Activated T-helper 9 cell treated with anti-CD3 and anti-CD28 coated beads, Interleukin-2, amount 50 U/mL, for 16 hours (primary cell): ENCODE results near the gene NBEA.
"Not testable (repeated sequence)": the region's sequence is repeated elsewhere in the genome, so short reads cannot be mapped to it uniquely, and the experiment has no call there.

ENCODE experiments used
- DNase-seq: peaks from one replicate; pipeline ENCODE4 v3.0.0-alpha.2; 2020; ENCODE audit warnings: low read depth

The NBEA gene

GRCh38 chr13:34944751-34945150, 2.7 kb downstream of the NBEA start:
- DNase-seq = no peak

GRCh38 chr13:34951528-34951927, 9.5 kb downstream of the NBEA start:
- DNase-seq = no peak

GRCh38 chr13:34959489-34959888, 17.4 kb downstream of the NBEA start:
- DNase-seq = no peak

- no peak for DNase-seq
These were observed 22.5 kb downstream of the NBEA start for GRCh38 chr13:34964558-34964957.

- DNase-seq = no peak
These were observed 25.9 kb downstream of the NBEA start for GRCh38 chr13:34967851-34968562.

GRCh38 chr13:34969539-34969938, 27.5 kb downstream of the NBEA start:
- not testable (repeated sequence) for DNase-seq

GRCh38 chr13:34970961-34971360, 28.9 kb downstream of the NBEA start:
- no peak for DNase-seq

- DNase-seq = no peak
These were observed 29.4 kb downstream of the NBEA start for GRCh38 chr13:34971473-34971872.

GRCh38 chr13:34985199-34985598, 43.1 kb downstream of the NBEA start:
- not testable (repeated sequence) for DNase-seq

GRCh38 chr13:34988330-34988791, 46.3 kb downstream of the NBEA start:
- DNase-seq = no peak

GRCh38 chr13:34990399-34991214, 48.5 kb downstream of the NBEA start:
- no peak for DNase-seq

- DNase-seq = no peak
These were observed 51.4 kb downstream of the NBEA start for GRCh38 chr13:34993470-34993869.

GRCh38 chr13:35003734-35004133, 61.7 kb downstream of the NBEA start:
- not testable (repeated sequence) for DNase-seq

GRCh38 chr13:35005051-35005450, 63.0 kb downstream of the NBEA start:
- DNase-seq = no peak

GRCh38 chr13:35014606-35015213, 72.6 kb downstream of the NBEA start:
- no peak for DNase-seq

- DNase-seq = no peak
These were observed 74.5 kb downstream of the NBEA start for GRCh38 chr13:35016362-35017112.

GRCh38 chr13:35025314-35025713, 83.2 kb downstream of the NBEA start:
- DNase-seq = no peak

GRCh38 chr13:35028338-35028867, 86.3 kb downstream of the NBEA start:
- DNase-seq = no peak

- no peak for DNase-seq
These were observed 96.9 kb downstream of the NBEA start for GRCh38 chr13:35039012-35039411.

- no peak for DNase-seq
These were observed 104.5 kb downstream of the NBEA start for GRCh38 chr13:35046587-35046986.

GRCh38 chr13:35055705-35056104, 113.6 kb downstream of the NBEA start:
- no peak for DNase-seq

- no peak for DNase-seq
These were observed 115.8 kb downstream of the NBEA start for GRCh38 chr13:35057858-35058257.
